C4-2B (cell line): ENCODE results near the gene METTL26.

Experiments used
- ZFX ChIP-seq: fragments of 450-650 bp; IDR thresholded peaks from 2 replicates; pipeline ENCODE4 v1.6.1; 2017
- TF ChIP-seq, protein P1 (sequence below): fragments of 450-650 bp; conservative IDR thresholded peaks from 2 replicates; pipeline ENCODE4 v1.5.1; 2017; ENCODE audit warnings: mild to moderate bottlenecking

DNA sequence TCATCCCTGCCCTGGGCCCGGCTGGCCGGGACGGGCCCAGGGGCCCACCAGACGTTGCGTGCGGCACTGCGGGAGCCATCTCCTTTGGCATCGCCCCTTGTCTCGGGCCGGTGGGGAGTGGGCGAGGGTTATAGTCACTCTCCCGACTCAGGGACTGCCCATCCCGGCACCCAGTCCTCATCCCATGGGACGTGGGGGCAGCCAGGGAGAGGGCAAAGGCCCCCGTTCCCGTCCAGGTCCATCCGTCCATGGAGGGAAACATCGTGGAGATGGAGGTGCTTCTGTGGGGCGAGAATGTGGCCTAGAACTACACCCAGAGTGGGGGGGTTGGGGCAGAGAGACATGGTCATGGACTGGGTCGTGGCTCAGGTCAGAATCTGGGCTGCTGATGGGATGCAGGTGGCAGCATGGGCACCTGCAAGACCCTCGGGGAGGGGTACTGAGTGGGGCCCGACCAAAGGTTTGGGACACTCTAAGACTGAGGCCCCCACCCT lies 10.6 kb upstream of the METTL26 start:
- TF ChIP-seq, protein P1, sequence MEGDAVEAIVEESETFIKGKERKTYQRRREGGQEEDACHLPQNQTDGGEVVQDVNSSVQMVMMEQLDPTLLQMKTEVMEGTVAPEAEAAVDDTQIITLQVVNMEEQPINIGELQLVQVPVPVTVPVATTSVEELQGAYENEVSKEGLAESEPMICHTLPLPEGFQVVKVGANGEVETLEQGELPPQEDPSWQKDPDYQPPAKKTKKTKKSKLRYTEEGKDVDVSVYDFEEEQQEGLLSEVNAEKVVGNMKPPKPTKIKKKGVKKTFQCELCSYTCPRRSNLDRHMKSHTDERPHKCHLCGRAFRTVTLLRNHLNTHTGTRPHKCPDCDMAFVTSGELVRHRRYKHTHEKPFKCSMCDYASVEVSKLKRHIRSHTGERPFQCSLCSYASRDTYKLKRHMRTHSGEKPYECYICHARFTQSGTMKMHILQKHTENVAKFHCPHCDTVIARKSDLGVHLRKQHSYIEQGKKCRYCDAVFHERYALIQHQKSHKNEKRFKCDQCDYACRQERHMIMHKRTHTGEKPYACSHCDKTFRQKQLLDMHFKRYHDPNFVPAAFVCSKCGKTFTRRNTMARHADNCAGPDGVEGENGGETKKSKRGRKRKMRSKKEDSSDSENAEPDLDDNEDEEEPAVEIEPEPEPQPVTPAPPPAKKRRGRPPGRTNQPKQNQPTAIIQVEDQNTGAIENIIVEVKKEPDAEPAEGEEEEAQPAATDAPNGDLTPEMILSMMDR = no peak
- no peak for TF ChIP-seq ZFX
